ENCODE results near the gene C1orf174.

- TF ChIP-seq CTCF (IDR thresholded peaks at IDR 0.05) (no peak), POLR2A (IDR thresholded peaks at IDR 0.05) (no peak)
Measured at GRCh38 chr1:3905266-3905952, 5.3 kb upstream of the C1orf174 start.

All from body of pancreas (tissue), 4 donors.